CD4-positive, alpha-beta T cell treated with Interleukin-12 subunit alpha and Interleukin-12 subunit beta, for 1 hour (primary cell): Measurements from ENCODE around the gene PRAC2.

Experiments
- DNase-seq: peaks from one replicate; pipeline ENCODE4 v3.0.0-alpha.2; 2020

Gene PRAC2

DNA sequence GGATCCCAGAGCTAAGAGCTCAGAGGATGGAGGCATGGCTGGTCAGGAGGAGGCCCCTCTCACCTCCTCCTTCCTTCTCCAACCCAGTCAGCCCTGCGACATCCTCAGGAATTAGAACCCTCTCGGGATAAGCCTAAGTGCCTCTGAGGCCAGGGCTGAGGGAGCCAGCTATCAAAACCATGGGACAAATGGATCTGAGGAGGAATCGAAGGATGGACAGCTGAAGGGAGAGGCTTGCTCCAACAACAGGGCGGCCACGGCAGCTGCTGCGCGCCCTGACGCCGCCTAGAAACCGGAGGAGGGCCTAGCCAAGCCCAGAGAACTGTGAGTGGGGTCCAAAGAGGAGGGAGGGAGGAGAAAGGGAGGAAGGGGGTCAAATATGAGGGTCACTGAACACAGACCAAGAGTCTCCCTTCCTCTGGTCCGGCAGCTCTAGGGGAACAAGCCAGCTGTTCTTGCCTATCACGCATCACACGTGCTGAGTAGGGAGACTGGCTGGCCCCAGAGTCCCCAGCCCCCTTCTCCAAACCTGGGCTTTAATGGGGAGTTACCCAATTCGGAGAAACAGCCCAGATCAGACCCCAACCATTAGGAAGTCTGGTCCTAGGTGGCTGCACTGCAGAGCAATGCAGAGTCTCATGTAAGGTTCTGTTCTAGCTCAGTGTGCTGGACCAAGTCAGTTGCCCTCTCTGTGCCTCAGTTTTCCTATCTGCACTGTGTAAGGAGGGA is 11.5 kb downstream of the PRAC2 start:
- DNase-seq: no peak

DNA sequence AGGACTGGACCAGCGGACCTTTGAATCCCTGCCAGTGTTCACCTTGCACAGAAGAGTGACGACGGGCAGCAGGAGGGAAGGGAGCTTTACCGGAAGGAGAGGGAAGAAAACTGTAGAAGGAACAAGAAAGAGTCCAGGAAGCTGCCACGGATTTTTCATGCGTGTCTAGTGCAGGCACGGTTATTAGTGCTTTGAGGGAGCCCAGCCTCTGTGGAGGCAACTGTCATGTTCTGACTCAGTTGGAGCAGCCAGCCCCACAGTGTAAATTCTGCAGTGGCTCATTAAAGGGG is 12.0 kb downstream of the PRAC2 start:
- DNase-seq: no peak

DNA sequence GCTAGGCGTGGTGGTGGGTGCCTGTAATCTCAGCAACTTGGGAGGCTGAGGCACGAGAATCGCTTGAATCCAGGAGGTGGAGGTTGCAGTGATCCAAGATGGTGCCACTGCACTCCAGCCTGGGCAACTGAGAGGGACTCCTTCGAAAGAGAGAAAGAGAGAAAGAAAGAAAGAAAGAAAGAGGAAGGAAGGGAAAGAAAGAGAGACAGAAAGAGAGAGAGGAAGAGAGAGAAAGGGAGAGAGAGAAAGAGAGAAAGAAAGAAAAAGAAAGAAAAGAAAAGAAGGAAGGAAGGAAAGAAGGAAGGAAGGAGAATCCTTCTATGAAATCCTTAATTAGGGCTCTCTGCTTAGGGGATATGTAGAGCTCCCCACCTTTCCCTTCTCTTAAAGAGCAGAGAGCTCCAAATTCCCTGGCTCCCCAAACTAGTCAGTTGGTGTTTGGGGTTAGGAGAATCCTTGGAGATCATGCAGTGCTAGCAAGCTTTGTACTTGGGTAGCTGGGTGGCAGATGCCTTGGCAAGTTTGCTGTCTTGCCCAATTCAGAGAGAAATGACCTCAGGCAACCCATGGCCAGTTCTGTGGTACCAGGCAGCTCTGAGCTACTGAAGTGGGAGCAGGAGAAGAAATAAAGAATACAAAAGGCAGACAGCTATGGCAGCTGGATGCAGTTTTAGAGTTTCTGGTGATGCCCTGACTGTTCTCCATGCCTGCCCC is 14.5 kb downstream of the PRAC2 start:
- no peak for DNase-seq

DNA sequence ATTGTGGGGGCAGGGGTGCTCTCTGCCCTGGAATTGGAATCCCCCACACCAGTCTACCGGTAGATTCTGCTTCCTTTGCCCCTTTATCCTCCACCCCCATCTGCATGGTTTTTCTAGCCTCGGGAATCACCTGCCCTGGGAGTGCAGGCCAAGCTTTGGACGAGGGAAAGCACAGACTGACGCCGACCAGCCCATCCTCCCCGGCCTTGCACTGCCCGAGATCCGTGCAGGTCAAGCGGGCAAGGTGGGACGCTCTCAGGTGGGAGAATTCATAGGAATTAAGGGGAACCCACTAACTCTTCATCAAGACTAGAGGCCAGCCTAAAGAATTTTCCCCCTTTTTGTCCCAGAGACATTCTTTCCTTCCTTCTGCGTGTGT is 15.4 kb downstream of the PRAC2 start:
- DNase-seq: no peak

DNA sequence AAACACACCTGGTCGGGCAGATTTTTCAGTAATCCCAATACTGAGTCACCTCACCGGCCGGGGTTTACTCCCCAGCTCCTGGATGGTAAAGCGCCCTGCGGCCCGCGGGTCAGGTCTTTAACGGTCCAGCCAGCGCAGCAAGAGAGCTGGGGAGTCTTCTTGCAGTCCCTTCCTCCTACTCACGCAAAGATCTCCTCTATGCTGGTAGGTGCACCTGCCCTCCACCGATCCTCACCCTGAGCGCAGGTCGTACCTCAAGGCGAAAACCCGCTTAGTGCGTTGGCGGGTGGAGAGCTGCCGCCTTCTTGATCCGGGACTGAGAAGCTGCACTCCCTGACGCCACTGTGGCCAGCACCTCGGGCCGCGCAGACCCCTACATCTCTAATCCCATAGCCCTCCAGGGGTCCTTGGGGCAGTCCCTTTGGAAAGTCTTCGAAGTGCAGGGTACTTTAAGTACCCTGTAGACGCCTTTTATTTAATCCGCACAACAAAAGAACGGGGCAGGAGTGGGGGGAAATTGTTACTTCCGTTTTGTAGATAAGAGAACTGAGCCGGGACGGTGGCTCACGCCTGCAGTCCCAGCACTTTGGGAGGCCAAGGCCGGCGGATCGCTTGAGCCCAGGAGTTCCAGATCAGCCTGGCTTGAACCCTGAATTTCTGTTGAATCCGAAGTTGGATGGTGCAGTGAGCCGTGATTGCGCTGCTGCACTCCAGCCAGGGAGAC is 16.0 kb downstream of the PRAC2 start:
- DNase-seq: no peak

DNA sequence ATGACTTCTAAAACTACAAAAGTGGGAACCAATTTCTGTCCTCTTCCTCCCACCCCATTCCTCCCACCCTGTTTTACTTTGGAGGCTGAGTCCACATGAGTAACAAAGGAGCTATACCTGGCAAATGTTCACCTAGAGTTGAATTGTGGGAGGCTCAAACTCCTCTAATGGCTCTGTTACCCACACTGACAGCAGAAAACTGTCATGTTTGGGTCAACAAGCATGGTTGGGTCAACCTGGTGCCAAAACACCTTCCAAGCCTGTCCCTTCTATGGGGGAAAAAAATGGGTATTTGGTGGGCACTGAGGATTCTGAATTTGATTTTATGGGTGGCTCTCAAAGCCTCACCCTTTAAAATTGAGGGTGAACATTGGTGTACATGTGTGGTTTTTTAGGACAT is 17.6 kb downstream of the PRAC2 start:
- DNase-seq: no peak

DNA sequence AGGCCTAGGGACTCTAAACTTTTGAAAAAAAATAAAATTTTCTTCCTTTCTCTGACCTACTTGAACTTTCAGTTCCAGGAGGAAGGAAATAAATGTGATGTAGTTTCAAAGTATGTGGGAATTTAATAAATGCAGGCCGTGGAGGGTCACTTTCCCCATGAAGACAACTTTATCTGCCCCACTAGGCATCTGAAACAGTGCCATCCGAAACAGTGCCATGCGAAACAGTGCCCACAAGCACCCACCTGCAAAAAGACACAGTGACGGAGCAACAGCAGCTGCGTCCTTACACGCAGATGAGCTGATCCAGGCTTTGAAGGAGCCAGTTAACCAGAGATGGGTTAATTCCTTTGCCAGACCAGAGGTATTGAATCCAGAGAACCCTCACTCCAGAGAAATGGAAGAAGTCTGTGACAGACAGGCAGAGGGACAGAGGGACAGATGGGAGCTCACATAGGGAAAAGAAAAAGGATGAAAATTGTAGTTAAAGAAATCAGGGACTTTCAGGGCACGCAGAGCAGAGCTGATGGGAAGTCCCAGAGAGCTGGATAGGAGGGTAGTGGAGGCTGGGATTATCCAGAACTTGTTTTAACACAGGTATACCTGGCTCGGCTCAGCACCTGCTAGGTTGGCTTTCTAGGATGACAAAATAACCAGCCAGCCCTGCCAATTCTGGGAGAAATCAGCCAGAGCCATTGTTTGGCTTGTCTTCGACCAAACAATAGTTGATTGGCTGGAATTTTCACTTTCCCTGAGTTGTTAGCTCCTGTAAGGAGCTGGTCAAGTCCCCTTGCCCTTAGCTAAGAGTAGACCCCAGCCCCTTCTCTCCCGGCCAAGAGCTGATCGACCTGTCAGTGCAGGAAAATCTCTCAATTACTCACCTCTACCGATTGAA is 22.6 kb downstream of the PRAC2 start:
- DNase-seq: no peak

DNA sequence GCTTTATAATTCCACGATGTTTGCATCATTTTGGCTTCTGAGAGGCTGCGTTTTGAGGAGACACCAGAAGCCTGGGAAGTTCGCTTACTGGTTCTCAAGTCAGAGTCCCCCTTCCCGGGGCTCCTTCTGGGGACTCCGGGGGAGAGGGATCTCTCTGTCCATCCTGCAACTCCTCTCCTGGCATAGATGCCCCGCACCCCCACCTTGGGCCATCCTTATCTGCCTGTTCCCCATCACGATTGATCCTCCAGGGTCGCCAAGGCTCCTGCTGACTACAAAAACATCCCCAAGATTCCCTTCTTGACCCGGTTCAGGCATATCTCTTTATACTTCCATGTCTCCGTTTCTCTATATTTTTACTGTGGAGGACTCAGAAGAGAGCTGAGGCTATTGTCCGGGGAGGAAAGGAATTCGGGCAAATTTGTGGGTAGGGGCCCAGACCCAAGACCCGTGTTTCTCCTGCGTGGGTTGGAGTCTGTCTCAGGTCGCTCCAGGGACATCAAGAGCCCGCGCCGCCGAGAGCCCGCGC is 24.0 kb downstream of the PRAC2 start:
- no peak for DNase-seq

DNA sequence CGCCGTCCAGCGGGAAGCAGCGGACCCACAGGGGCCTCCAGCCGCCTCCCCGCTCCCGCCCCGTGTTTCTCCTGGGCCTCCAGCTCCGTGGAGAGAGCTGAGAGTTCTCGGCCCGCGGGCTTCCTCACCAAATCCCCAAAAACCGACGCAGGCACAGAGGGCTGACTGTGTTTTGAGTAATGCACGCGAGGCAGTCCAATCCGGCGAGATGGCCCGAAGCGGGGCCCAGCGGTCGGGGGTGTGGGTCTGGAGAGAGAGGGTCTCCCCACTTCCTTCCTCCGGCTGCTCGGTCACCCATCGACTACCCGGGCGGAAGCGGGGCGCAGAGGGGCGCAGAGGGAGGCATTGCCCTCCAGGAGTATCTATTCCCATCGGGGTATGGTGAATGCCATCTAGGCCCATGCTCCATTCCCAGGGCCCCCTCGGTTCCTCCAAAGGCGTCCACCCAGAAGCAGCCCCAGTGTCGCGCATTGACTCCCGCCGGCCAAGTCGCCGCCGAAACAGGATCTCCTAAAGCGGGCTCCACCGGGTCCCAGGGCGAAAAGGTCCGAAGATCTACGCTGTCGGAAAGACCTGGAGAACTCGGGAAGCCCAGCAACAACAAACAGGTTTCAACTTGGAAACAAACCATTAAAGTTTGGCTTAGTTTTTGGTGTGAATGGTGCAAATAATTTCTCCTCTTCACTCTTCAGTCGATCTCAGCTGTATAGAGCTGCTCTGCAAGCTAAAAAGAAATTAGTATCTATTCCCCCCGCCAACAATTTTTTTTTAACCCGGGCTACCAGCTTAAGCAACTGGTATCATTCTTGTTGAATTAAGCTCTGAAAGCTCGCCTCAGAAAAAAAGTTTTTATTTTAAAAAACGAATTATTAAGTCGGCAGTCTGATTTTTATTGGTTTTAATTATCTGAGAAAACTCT is 24.7 kb downstream of the PRAC2 start:
- DNase-seq: no peak

DNA sequence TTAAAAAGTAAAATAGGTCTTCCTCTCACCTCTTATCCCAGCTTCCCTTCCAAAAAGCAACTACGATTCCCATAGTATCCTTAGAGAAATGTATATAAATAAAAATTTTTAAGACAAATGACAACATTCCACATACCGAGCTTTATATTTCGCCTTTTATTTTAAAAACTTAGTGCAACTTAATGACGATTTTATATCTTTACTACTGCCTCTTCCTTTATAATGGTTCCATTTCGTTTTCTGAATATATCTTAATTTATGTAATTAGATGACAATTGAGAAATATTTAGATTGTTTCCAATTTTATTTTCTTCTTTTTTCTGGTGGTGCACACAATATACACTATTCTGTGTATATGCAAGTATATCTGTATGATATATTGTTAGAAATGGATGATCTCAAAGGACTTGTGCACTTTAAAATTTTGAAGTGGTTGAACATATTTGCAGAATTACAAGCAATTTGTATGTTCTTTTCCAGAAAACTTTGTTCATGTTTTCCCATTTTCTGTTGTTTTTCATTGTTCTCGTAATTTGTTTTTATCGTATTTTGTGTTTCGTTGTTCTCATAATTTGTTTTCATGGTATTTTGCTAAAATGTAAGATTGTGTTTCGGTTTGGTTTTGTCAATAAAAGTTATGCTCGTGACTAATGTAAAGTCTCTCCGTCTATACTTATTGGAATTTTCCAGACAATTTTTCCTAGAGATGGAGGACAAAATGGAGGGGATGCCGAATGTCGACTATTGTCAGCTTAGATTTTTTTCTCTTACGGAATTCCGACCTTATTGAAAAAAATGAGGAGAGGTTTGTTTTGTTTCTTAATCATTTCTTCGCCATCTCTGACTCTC is 26.0 kb downstream of the PRAC2 start:
- no peak for DNase-seq

DNA sequence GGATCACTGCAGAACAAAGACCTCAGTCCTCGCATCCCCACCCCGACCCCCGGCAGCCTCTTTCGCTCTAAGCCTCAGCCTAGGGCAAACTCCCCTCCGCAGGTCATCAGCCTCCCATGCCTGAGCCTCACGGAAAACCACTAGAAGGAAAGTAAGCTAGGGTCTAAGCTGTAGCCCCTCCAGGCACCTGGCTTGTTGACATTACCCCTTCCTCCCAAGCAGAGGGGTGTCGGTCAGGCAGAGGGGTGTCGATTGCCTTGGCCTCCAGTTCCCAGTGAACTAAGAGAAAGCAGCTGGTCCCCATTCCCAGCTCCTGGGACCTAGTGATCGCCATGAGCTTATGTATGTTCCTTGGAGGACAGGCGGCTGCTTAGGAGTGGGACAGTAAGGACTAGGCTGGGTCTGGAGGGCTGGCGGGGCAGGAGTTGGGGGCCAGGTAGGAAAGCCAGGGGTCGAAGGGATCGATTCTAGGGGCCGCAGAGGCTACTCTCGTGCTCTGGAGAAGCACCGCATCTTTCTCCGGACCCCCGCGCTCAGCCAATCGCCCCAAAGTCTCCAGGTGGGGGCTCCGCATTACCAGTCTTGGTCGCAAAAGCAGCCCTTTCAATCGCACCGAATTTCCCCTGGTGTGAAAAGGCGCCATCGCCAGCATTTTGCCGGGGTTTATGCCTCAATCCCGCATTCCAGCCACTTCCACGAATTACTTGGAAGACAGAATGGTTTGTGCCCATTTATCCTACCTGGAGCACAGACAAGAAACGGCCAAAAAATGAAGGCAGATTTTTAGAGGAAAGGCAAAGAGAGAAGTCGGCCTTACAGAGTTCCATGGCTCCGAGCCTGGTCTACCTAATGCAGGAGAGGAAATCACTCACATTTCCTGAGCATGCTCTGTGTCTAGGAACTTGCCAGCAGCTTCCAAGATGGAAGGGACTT is 26.9 kb downstream of the PRAC2 start:
- no peak for DNase-seq

DNA sequence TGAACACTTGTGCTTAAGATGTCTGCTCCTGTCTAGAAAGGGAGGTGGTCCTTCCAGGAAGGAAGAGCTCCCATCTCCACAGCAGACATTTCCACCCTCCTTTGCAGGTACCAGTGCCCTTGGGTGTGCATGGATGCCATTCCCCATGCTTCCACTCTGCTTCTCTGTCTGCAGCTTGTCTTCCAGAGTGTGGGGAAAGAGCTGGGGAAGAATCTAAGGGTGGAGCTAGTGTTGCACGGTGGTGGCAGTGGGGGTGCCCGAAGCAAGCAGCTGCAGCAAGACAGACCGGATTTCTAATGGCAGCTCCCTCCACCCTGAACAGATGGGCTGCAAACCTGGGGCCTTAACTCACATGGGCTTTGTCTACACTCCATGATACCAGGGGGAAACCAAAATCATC is 28.2 kb downstream of the PRAC2 start:
- no peak for DNase-seq

DNA sequence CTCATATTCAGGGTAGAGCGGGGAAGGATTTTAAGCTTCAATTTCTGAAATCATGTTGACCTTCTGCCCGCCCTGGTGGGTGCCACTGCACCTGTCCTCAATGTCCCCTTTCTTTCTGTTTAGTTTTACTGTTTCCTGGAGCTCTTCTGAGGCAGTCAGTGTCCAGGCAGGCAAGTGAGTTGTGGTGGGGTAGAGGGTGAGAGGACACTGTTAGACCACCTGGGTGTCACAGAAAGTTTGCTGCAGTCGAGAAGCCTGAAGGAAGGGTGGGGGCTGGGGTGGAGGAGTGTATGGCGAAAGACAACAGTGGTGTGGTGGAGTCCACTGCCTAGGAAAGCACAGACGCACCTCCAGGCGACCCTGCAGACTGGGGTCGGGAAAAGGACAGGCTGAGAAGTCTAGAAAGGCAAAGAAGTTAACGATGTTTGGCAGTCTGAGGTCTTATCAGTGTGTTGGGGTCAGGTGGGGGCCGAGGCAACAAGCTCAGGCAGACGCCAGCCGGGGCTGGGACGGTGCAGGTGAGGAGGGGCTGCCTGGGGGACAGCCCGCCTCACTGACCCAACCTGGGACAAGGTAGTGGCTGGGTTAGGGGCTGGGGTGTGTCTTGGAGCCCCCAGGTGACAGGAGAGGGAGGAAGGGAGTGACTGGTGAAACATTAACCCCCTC is 28.9 kb downstream of the PRAC2 start:
- DNase-seq: no peak

DNA sequence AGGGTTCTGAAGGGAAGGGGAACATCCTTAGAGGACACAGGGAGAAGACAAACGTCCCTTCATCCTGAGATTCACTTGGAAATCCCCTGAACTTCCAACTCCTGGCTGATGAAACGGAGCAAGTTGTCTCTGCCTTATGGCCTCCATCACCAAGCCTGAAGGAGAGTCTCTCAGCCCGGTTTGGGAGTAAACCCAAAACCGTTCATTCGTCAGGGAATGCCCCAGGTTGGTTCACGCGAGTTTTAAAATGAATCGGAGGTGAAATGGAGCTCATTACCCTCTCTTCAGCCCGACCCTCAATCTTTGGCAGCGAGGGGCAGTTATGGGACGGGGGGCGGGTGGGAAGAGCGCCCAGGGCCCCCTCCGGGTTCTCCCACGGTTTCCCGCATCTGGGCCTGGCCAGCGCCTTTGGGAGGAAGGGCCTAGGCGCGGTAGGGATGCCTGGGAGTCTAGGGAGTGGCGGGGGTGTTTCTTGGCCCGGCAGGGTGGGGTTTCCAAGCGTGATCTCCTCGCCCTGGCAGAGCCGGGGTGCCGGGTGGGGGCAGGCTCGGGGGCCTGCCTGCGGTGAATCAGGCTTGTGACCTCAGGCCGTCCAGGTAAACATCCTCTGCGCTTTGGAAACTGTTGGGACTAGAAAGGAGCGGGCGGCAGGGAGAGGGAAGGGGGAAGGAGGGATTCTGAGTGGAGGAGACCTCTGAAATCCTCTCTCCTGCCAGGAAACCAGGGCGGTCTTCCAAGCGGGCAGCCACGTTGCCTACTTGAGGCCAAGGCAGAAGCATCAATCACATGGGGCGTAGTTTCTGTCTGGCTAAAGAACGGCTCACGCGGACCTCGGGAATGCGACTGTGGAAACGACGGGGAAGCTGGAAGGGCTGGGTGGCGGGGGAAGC is 29.7 kb downstream of the PRAC2 start:
- DNase-seq: no peak

DNA sequence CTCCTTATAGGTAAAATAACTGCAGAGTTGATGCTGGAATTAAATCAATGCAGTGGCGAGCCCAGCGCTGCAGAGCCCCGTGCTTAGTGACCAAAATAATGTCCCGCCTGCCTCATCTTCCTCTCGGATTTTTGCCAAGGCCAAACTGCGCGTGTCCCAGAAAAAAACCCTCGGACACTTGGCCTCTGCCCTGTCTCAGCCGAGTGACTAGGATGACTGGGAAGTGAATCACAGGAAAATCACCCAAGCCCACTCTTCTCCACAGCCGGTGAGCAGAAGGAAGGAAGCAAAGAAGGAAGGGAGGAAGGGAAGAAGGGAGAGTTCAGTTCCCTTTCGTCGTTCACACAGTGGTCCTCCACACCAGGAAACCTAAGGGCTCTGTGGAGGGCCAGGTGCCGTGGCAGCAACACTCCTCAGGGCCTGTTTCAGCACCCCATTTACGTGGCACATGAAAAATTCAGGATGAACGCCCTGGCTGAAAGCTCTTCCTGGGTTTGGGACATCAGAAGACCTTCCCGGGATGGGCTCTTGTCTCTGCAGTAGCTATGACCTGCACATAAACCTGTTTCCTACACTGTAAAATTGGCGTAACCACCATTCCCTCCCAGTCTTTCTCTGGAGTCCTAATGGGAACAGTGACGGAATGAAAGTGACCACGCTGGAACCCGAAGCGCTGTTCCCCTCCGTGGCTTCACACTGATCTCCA is 31.0 kb downstream of the PRAC2 start:
- no peak for DNase-seq

DNA sequence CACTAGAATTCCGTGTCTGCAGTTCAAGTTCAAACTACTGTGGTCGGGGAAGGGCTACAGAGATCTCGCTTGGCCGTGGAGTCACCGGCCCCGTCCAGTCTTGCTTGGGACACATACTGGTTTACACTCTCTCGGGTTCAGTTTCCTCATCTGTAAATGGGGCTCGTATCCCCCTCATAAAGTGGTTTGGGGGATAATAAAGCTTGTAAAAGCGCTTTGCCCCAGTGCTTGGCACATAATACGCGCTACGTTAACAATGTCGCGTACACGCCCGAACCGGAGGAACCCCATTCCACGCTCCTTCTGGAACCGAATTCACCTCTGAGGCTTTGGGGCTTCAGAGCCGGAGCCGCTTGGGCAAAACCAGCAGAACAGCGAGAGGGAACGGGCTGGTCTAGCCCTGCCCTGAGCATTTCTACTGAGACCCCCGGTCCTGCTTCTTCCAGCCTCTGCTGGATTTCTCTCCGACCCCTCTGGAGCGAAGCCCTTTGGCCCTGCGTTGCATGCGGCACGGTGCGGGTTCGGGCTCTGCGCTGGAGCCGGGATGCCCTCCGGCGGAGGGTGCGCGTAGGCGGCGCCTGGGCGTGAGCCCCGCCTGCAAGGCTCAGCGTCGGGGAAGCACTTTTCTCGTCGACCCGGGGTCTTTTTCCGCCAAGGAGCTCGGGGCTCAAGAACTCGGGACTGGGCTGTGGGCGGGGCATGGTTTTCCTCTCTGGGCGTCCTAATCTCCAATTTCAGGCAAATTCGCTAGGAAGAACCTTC is 31.7 kb downstream of the PRAC2 start:
- no peak for DNase-seq

DNA sequence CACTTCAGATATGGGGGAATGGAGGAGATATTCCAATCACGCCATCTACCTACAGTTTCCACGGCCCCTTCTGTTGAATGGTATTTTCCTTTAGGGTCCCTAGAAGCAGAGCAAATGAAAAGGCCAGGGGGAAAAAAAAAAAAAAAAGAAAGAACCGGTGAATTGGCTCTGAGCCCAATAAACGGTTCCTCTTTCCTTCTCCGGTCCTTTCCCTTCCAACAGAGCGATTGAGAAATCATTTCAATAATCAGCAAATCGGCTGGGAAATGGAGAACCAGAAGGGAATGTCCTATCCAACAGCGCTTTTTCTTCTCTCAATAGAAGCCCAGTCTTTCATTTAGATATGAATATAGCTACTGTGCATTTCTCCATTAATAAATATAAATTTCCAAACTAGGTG is 32.4 kb downstream of the PRAC2 start:
- DNase-seq: no peak
